ENCODE data around the gene RGL4.
"Not testable (repeated sequence)": the region's sequence is repeated elsewhere in the genome, so short reads cannot be mapped to it uniquely, and the experiment has no call there.

The RGL4 gene, protein sequence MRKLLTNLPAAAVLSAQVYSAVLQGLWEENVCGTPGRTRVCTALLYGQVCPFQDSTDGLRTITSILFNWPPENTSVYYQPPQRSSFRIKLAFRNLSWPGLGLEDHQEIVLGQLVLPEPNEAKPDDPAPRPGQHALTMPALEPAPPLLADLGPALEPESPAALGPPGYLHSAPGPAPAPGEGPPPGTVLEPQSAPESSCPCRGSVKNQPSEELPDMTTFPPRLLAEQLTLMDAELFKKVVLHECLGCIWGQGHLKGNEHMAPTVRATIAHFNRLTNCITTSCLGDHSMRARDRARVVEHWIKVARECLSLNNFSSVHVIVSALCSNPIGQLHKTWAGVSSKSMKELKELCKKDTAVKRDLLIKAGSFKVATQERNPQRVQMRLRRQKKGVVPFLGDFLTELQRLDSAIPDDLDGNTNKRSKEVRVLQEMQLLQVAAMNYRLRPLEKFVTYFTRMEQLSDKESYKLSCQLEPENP

DNA sequence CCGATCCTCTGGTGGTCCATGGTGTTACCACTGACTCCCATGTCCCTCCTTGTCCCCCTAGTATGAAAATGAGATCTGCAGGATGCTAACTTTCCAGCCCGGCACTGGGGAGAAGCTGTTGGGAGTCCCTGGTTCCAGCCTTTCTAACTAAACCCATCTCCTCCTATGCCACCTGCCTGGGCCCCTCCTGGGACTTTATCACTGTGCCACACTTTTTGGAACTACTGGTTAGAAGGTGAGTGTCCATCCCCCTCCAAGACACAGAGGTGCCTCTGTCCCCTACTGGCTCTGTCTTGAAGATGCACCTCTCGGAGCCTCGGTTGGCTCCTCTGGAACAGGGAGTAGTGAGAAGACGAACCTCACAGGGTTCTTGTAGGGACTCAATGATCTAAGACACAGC is at the start of gene RGL4:
RGL4 (plus strand) TSS at position 301 of the 400 bp plus-strand sequence. CDS start 1,018 bp downstream, outside the sequence.
- no peak for TF ChIP-seq POLR2A (IDR thresholded peaks at IDR 0.05; ENCODE audit: low read depth, low read length)
- FAIRE-seq (no peak), DNase-seq (ENCODE audit: insufficient read length, low spot score) (no peak)

DNA sequence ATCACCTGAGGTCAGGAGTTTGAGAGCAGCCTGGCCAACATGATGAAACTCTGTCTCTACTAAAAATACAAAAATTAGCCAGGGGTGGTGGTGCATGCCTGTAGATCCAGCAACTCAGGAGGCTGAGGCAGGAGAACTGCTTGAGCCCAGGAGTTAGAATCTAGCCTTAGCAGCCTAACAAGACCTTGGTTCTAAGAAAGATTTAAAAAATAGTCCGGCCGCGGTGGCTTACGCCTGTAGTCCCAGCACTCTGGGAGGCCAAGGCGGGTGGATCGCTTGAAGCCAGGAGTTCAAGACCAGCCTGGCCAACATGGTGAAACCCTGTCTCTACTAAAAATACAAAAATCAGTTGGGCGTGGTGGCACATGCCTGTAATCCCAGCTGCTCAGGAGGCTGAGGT is 44.3 kb upstream of the RGL4 start:
- not testable (repeated sequence) for DNase-seq (ENCODE audit: insufficient read length, low spot score); FAIRE-seq

DNA sequence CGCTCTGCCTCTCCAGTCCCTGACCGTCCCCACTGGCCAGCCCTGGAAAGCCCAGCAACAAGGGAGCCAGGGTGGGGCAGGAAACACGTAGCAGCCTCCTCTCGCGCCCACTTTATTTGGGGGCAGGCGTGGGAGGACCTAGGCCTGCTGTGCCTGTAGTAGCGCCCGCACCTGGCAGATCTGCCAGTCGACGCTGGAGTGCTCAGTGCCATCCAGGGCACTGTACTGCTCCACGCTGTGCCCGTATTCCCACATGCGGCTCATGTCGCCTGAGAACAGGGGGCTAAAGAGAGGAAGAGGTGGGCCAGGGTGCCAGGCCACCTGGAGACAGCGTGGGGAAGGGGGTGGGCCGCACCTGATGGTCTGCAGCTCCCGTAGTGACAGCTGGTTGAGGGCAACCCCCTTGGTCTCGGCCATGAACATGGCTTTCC is 41.7 kb upstream of the RGL4 start:
- DNase-seq (ENCODE audit: insufficient read length, low spot score) (no peak), FAIRE-seq (no peak)
- no peak for TF ChIP-seq POLR2A (IDR thresholded peaks at IDR 0.05; ENCODE audit: low read depth, low read length)

DNA sequence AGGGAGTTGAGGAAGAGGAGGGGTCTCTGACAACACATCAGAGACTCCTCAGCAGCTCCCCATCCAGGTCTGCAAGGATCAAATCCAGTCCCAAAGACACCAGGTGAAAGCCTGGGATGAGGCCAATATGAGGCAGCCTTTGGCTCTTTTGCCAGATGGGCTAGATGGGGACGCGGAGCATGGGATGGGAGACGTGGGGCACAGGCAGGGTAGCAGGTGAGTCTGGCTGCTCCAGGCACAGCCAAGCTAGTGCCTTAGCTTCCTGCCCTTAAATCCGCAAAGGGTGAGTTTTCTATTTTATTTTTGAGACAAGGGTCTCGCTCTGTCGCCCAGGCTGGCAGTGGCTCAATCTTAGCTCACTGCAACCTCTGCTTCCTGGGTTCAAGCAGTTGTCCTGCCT is 39.1 kb upstream of the RGL4 start:
- FAIRE-seq, result no peak

DNA sequence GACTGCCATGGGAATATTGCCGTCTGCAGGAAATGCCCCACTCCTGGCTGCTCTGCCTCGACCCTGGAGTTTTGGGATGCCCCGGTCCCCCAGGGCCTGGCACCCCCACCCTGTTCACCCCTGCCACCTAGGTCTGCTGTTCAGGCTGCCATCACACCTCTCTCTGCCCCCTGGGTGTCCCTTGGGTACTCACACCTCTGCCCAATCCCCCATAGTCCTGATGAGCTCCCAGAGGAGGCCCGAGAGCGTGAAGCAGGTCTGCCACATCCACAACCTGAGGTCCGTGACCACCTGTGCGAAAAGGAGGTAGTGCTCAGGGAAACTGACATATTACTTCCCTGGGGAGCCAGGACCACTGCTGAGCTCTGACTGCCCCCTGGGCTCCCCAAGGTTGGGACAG is 38.5 kb upstream of the RGL4 start:
- DNase-seq (ENCODE audit: insufficient read length, low spot score), result no peak
- no peak for FAIRE-seq
- no peak for TF ChIP-seq POLR2A (IDR thresholded peaks at IDR 0.05; ENCODE audit: low read depth, low read length)

More for the DNA sequence above, 39.1 kb upstream of the RGL4 start:
- DNase-seq (ENCODE audit: insufficient read length, low spot score), result no peak
- TF ChIP-seq POLR2A (IDR thresholded peaks at IDR 0.05; ENCODE audit: low read depth, low read length), result no peak

DNA sequence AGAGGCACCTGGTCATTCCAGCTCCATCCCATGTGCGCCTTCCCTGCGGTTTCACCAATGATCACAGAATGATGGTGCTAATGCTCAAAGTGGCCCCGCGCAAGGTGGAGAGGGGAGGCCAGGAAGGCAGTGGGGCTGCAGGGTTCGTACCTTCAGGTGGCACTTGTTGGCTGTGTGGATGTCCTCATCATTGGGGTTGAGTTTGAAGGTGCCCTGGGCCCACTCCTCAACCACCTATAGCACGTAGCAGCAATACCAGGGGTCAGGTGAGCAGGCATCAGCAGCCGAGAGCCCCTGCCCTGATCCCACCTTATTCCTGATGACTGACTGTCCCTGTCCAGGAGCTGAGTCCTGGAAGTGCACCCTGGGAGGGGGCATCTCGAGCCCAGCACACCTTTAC is 38.1 kb upstream of the RGL4 start:
- FAIRE-seq (no peak), DNase-seq (ENCODE audit: insufficient read length, low spot score) (no peak)
- TF ChIP-seq POLR2A (IDR thresholded peaks at IDR 0.05; ENCODE audit: low read depth, low read length), result no peak

DNA sequence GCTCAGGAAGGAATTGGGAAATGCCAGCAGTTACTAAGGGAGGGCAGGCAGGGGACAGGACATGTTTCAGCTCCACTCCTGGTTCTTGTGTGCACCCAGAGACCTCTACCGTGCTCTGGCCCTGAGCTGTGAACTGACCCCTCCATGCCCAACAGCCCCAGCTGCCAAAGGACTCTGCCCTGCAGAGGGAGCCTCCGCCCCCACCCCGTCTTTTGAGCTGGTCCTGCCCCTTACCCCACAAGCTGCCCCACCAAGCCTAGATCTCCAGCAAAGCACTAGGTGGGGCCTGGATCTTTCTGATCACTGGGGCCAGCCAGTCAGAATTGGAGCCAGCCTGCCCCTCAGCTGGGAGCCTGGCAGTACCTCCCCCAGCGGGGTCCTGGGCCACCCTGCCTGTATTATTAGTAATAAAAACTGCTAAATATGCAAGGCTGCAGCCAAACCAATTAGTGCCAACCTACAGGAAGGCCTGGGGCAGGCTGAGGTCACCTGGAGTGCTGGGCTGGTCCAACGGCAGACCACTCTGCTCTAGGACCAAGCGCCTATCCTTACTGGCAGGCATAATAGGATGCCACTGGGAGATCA is 34.8 kb upstream of the RGL4 start:
- TF ChIP-seq POLR2A (IDR thresholded peaks at IDR 0.05; ENCODE audit: low read depth, low read length), result no peak
- DNase-seq (ENCODE audit: insufficient read length, low spot score) (no peak), FAIRE-seq (no peak)

DNA sequence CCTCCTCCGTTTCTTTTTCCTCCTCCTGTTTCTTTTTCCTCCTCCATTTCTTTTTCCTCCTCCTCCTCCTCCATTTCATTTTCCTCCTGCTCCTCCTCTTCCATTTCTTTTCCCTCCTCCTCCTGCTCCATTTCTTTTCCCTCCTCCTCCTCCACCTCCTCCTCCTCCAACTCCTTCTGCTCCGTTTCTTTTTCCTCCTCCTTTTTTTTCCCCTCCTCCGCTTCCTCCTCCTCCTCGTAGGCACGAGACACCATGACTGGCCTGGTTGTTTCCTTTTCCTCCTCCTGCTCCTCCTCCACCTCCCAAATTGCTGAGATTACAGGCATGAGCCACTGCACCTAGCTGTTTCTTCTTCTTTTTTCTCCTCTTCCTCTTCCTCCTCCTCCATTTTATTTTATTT is 33.1 kb upstream of the RGL4 start:
- DNase-seq (ENCODE audit: insufficient read length, low spot score) (no peak), FAIRE-seq (no peak)
- no peak for TF ChIP-seq POLR2A (IDR thresholded peaks at IDR 0.05; ENCODE audit: low read depth, low read length)

DNA sequence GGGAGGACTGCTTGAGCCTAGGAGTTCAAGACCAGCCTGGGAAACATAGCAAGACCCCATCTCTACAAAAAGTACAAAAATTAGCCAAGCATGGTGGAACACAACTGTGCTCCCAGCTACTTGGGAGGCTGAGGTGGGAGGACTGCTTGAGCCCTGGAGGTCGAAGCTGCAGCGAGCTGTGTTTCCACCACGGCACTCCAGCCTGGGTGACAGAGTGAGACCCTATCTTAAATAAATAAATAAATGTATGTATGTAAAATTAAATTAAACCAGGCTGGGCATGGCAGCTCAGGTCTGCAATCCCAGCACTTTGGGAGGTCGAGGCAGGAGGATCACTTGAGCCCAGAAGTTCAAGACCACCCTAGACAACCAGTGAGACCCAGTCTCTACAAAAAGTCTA is 30.4 kb upstream of the RGL4 start:
- not testable (repeated sequence) for FAIRE-seq; DNase-seq (ENCODE audit: insufficient read length, low spot score)

DNA sequence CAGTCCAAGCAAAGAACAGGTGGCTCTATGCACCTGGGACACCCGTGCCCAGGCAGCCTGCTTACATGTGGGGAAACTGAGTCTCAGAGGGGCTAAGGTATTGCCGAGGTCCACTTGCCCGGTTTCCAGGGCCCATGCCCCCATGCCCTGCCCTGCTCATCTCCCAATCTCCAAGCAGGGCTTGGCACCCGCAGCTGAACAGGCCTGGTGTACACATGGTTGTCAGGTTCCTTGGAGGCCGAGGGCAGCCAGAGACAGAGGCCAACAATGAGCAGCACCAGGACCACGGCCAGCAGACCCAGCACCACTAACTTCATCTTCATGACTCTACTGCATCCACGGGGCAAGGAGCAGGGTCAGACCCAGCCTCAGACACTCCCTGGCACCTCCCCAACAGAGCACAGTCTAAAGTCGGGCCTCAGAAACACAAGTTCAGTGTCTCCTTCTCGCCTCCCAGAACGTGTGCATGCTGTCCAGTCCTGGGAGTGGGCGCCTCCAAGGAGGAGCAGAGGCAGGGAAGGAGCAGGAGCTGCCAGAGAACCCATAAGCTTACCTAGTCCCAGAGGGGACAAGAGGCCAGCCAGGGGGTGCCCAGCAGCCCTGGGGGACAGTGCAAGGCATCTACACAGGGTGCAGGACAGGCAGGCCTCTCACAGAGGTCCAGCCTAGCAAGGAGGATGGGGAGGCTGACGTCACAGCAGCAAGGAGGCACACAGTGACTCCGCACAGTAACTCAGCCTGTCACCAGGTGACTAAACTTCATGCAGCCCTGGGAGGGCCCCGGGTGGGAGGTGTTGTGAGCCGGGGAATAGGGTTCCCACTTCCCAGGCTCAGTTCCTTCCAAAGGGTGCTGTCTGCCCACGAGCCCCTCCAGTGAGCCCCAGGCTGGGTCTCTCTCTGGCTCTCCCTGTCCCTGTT is 20.2 kb upstream of the RGL4 start:
- no peak for TF ChIP-seq POLR2A (IDR thresholded peaks at IDR 0.05; ENCODE audit: low read depth, low read length)
- FAIRE-seq, result no peak
- no peak for DNase-seq (ENCODE audit: insufficient read length, low spot score)

DNA sequence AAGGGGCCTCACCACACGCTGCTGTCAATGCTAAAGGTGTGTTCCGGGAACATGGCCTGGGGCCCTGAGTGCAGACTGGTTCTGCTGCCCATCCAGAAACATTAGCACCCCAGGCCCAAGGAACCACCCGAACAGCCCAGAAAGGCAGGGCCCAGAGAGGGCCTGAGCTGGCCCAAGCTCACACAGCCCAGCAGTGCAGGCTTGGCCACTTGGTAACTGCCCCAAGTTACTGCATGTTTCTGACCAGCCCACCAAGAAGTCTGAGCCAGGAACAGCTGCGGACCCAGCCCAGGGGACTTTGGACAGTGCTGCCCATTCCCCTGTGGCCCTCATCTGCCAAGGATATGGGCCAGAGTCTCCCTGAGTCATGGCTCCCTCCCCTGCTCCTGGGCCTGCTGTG is 19.4 kb upstream of the RGL4 start:
- DNase-seq (ENCODE audit: insufficient read length, low spot score); FAIRE-seq: not testable (repeated sequence)

DNA sequence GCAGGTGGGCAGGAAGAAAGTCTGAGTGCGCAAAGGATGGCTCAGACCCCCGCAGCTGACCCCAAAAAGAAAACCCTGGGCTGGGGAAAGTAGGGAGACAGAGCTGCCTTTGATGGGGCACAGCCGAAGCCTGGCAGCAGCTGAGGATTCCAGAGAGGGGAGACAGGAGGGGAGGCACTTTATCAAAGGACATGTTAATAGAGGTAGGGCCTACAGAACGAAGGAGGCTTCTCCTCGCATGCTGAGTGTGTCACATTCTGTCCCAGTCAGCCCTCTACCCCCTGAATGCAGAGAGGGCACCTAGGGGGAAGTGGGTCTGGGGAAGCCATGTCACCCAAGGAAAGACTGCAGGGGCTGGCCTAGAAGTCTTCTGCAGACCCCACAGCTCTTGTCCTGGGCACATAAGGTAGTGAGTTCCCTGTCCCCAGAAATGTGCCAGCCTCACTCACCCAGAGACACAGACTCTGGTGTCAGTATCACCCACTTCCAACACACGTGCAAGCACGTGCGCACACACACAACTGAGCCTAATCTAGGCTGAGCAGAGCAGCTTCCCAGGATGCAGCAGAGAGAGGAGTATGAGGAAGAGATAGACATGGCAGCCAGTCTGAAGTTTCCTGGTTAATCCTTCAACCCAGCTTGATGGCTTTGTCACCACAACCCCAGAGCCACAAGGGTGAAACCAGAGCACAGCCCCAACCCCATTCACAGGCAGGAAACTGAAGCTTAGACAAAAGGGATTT is 18.3 kb upstream of the RGL4 start:
- not testable (repeated sequence) for FAIRE-seq; DNase-seq (ENCODE audit: insufficient read length, low spot score)

DNA sequence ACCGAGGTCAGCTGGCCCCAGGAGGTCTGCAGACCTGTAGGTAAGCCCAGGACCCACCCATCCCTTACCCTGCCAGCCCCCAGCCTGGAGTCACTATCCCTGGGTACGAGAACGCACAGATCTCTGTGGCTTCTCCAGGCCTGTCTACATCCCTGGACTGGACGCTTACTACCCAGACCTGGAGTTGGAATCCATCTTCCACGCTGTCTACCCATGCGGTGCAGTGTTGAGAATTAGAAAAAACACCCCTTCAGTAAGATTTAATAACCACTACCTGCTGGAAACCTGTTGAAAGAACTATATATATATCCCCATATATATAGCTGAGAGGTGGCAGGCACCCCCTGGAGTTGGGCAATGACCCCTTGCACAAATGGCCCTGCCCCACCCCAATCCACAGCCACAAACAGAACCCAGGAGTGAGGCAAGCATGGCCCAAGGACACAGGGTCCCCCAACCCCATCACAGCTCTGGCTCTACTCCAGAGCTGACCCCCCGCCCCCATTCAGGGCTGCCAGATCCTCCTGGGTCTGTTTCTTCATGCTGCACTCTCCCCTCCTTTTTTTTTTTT is 17.7 kb upstream of the RGL4 start:
- DNase-seq (ENCODE audit: insufficient read length, low spot score) (no peak), FAIRE-seq (no peak)
- TF ChIP-seq POLR2A (IDR thresholded peaks at IDR 0.05; ENCODE audit: low read depth, low read length), result no peak

Data from H54 (cell line).